Karpas-422 (cell line): ENCODE data around the gene GKN1. TPM values are rescaled to one million over a fixed set of nuclear protein-coding genes. Genes with fewer than 3 reads are reported as not detected.

Source experiments
- DNase-seq: peaks from one replicate; pipeline ENCODE4 v3.0.0-alpha.2; 2015
- H2AFZ ChIP-seq: fragments of 200-600 bp; sonication (generic); 2 replicates; pipeline ENCODE4 v1.6.1; 2014; ENCODE audit warnings: antibody characterized with exemption, low read length, mixed read lengths
- H3K27ac ChIP-seq: fragments of 200-600 bp; sonication (generic); 2 replicates; pipeline ENCODE4 v1.5.1; 2014; ENCODE audit warnings: mild to moderate bottlenecking, low read length, moderate library complexity
- H3K27me3 ChIP-seq: fragments of 200-600 bp; sonication (generic); 2 replicates; pipeline ENCODE4 v1.6.1; 2014; ENCODE audit warnings: low read length, mixed read lengths
- H3K36me3 ChIP-seq: fragments of 200-600 bp; sonication (generic); 2 replicates; pipeline ENCODE4 v1.6.1; 2014; ENCODE audit warnings: low read length, mixed read lengths; ENCODE audit not compliant: insufficient read depth
- H3K4me1 ChIP-seq: fragments of 200-600 bp; sonication (generic); 2 replicates; pipeline ENCODE4 v1.6.1; 2014; ENCODE audit warnings: mild to moderate bottlenecking, low read length, mixed read lengths
- H3K4me2 ChIP-seq: fragments of 200-600 bp; sonication (generic); 2 replicates; pipeline ENCODE4 v1.6.1; 2014; ENCODE audit warnings: low read length, low read depth, mild to moderate bottlenecking; ENCODE audit not compliant: poor library complexity, severe bottlenecking
- H3K4me3 ChIP-seq: fragments of 200-600 bp; sonication (generic); 2 replicates; pipeline ENCODE4 v1.5.1; 2014; ENCODE audit warnings: mild to moderate bottlenecking, antibody characterized with exemption, low read length, mixed read lengths
- H3K79me2 ChIP-seq: fragments of 200-600 bp; sonication (generic); 2 replicates; pipeline ENCODE4 v1.6.1; 2014; ENCODE audit warnings: mild to moderate bottlenecking, low read length, mixed read lengths
- H3K9ac ChIP-seq: fragments of 200-600 bp; sonication (generic); 2 replicates; pipeline ENCODE4 v1.6.0; 2014; ENCODE audit warnings: low read length
- H3K9me2 ChIP-seq: fragments of 200-600 bp; sonication (generic), shearing (Covaris generic); replicated peaks from 2 replicates; pipeline ENCODE4 v1.6.0; 2014; ENCODE audit warnings: mild to moderate bottlenecking, low read length, moderate library complexity; ENCODE audit not compliant: insufficient read depth
- H3K9me3 ChIP-seq: fragments of 300-700, 200-600 bp; sonication (generic); 2 replicates; pipeline ENCODE4 v1.6.1; 2014; ENCODE audit warnings: low read length, mixed read lengths
- H4K20me1 ChIP-seq: fragments of 200-600 bp; sonication (generic); 2 replicates; pipeline ENCODE4 v1.6.1; 2014; ENCODE audit warnings: mild to moderate bottlenecking, antibody characterized with exemption, low read length, low read depth; ENCODE audit not compliant: insufficient read depth
- total RNA-seq: library from RNA; depleted of rRNA; stranded (reverse); fragments of >200 nt; shearing (Covaris generic); gene quantifications from 2 replicates; pipeline ENCODE4 v1.2.3, GENCODE V29; 2014; ENCODE audit warnings: low replicate concordance; rRNA removed

Gene GKN1
- total RNA-seq, 1 experiment from 2014 or later, result not detected

DNA sequence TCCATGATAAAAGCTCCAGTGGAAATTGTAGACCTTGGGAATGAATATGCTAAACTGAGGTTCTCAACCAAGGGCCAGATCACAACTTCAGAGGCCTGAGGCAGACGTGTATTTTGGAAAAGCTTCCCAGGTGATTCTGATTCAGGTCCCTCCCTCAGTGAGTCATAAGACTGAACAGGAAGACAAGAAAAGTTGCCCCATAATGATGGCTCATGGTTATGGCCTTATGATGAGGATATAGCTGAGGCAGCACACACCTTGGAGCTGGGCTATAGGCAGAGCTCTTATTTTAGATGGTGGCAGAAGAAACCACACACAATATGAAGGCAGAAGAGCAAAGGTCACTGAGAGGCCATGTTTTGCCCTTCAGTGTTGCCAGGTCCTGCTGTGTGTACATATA lies 48.1 kb downstream of the GKN1 start:
- Histone ChIP-seq H3K27me3 (no peaks in the 10 kb centered on the region), H3K4me3 (no peak overlapping the region), H3K27ac (no peak overlapping the region), H3K9ac (no peak overlapping the region), H3K9me3 (no peaks in the 10 kb centered on the region), H3K4me1 (no peaks in the 10 kb centered on the region), H4K20me1 (no peaks in the 10 kb centered on the region), H3K36me3 (no peaks in the 10 kb centered on the region), H2AFZ (no peak overlapping the region), H3K79me2 (no peaks in the 10 kb centered on the region), H3K4me2 (no peak overlapping the region), H3K9me2 (no peaks in the 10 kb centered on the region)
- no peak for DNase-seq

DNA sequence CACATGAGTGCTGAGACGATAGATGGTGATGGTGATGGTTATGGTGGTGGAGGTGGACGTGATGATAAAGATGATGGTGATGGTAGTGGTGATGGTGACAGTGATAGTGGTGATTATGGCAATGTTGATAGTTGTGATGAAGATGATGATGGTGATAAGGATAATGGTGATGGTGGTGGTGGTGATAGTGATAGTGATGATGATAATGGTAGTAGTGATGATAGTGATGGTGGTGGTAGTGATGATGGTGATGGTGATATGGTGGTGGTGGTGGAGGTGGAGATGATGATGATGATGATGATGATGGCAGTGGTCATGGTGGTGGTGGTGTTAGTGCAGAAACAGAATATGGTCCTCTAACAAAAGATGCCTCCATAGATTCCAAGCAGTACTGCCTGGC lies 48.8 kb downstream of the GKN1 start:
- no peaks in the 10 kb centered on the region for H3K79me2 ChIP-seq
- no peaks in the 10 kb centered on the region for H3K9me2 ChIP-seq
- H3K4me2 ChIP-seq, result no peak overlapping the region
- no peaks in the 10 kb centered on the region for H3K27me3 ChIP-seq
- no peaks in the 10 kb centered on the region for H3K9me3 ChIP-seq
- no peak overlapping the region for H3K9ac ChIP-seq
- H2AFZ ChIP-seq, result no peak overlapping the region
- DNase-seq, result no peak
- no peak overlapping the region for H3K4me3 ChIP-seq
- no peaks in the 10 kb centered on the region for H3K4me1 ChIP-seq
- H3K27ac ChIP-seq, result no peak overlapping the region
- H3K36me3 ChIP-seq, result no peaks in the 10 kb centered on the region
- no peaks in the 10 kb centered on the region for H4K20me1 ChIP-seq

DNA sequence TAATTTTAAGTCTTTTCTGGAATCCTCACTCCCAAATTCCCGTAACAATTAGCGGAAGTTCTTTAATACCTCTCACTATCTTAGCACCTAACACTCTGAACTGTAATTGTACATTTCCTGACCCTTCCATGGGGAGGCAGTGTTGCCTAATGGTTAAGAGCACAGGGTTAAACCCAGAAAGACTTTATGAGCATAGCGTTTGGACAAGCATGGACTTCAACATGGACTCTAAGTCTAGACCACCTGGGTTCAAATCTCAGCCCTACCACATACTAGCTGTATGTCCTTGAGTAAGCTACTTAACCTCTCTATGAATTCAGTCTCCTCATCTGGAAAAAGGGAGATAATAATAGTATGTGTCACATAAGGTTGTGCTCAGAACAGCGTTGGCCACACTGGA lies 51.6 kb downstream of the GKN1 start:
- peak; percentile 87 for DNase-seq
- H3K9me2 ChIP-seq, result no peaks in the 10 kb centered on the region
- no peaks in the 10 kb centered on the region for H3K79me2 ChIP-seq
- no peak overlapping the region for H3K4me2 ChIP-seq
- no peaks in the 10 kb centered on the region for H3K4me1 ChIP-seq
- H3K27me3 ChIP-seq, result no peaks in the 10 kb centered on the region
- no peaks in the 10 kb centered on the region for H4K20me1 ChIP-seq
- H3K36me3 ChIP-seq, result no peaks in the 10 kb centered on the region
- no peak overlapping the region for H3K27ac ChIP-seq
- H3K4me3 ChIP-seq, result no peak overlapping the region
- no peak overlapping the region for H2AFZ ChIP-seq
- no peaks in the 10 kb centered on the region for H3K9me3 ChIP-seq
- H3K9ac ChIP-seq, result no peak overlapping the region

GRCh38 chr2:69026691-69027459 lies 52.4 kb downstream of the GKN1 start:
- Histone ChIP-seq H2AFZ (no peak overlapping the region), H3K36me3 (no peaks in the 10 kb centered on the region), H3K4me2 (no peak overlapping the region), H3K27me3 (no peaks in the 10 kb centered on the region), H4K20me1 (no peaks in the 10 kb centered on the region), H3K9ac (no peak overlapping the region), H3K79me2 (no peaks in the 10 kb centered on the region), H3K9me2 (no peaks in the 10 kb centered on the region), H3K4me3 (no peak overlapping the region), H3K4me1 (no peaks in the 10 kb centered on the region), H3K27ac (no peak overlapping the region), H3K9me3 (no peaks in the 10 kb centered on the region)
- no peak for DNase-seq

Other genes starting within 250 kb of the GKN1 start
- 172 and 213 TPM in 2 replicates for gene ARHGAP25, start 239.8 kb upstream of the GKN1 start, total RNA-seq
- gene BMP10, start 103.2 kb upstream of the GKN1 start, total RNA-seq, result not detected in 2 replicates
- gene GKN2, start 21.7 kb upstream of the GKN1 start, total RNA-seq, result not detected in 2 replicates
- not detected in 2 replicates for gene ANTXR1, start 38.5 kb downstream of the GKN1 start, total RNA-seq